B cell (primary cell): ENCODE measurements around the gene EPHB1.

ENCODE experiments used
- EZH2 ChIP-seq: IDR thresholded peaks from 2 replicates; pipeline ENCODE4 v1.6.1; 2012; ENCODE audit warnings: borderline replicate concordance, low read depth, mild to moderate bottlenecking, moderate library complexity, low read length; ENCODE audit not compliant: insufficient read depth, poor library complexity, severe bottlenecking
- TF ChIP-seq, protein P1 (sequence below): fragments of 200-600 bp; IDR thresholded peaks from one replicate; pipeline ENCODE4 v1.8.0; 2022; ENCODE audit warnings: antibody characterized with exemption, mild to moderate bottlenecking

DNA sequence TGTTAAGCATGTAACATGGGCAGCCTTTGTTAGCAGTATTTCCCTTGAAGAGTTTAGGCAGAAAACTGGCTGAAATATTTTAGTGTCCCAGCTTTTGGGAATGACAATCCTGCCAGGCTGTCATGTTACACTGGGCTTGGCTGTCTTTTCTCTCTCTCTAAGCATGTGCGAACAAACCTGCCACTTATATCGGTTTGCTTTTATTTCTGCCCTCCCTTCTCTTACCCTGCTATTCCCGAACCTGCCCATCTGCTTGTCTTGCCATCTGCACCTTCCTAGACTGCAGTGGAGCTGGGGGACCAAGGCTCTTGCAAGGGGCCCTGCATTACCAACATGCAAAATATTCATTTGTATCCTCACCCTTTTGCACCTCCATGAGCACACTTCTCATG lies 339.6 kb downstream of the EPHB1 start:
- TF ChIP-seq, protein P1, sequence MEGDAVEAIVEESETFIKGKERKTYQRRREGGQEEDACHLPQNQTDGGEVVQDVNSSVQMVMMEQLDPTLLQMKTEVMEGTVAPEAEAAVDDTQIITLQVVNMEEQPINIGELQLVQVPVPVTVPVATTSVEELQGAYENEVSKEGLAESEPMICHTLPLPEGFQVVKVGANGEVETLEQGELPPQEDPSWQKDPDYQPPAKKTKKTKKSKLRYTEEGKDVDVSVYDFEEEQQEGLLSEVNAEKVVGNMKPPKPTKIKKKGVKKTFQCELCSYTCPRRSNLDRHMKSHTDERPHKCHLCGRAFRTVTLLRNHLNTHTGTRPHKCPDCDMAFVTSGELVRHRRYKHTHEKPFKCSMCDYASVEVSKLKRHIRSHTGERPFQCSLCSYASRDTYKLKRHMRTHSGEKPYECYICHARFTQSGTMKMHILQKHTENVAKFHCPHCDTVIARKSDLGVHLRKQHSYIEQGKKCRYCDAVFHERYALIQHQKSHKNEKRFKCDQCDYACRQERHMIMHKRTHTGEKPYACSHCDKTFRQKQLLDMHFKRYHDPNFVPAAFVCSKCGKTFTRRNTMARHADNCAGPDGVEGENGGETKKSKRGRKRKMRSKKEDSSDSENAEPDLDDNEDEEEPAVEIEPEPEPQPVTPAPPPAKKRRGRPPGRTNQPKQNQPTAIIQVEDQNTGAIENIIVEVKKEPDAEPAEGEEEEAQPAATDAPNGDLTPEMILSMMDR, result no peak
- no peak for TF ChIP-seq EZH2
